NOMO-1 treated with DMSO at 0.1 percent for 48 hours (cell line): ENCODE results near the gene KRT83.
"Not testable (repeated sequence)": the region's sequence is repeated elsewhere in the genome, so short reads cannot be mapped to it uniquely, and the experiment has no call there.

Experiments used
- DNase-seq: peaks from one replicate; lab custom pipeline; 2025; ENCODE audit not compliant: unreplicated experiment; lab: John Stamatoyannopoulos, UW

The KRT83 gene

DNA sequence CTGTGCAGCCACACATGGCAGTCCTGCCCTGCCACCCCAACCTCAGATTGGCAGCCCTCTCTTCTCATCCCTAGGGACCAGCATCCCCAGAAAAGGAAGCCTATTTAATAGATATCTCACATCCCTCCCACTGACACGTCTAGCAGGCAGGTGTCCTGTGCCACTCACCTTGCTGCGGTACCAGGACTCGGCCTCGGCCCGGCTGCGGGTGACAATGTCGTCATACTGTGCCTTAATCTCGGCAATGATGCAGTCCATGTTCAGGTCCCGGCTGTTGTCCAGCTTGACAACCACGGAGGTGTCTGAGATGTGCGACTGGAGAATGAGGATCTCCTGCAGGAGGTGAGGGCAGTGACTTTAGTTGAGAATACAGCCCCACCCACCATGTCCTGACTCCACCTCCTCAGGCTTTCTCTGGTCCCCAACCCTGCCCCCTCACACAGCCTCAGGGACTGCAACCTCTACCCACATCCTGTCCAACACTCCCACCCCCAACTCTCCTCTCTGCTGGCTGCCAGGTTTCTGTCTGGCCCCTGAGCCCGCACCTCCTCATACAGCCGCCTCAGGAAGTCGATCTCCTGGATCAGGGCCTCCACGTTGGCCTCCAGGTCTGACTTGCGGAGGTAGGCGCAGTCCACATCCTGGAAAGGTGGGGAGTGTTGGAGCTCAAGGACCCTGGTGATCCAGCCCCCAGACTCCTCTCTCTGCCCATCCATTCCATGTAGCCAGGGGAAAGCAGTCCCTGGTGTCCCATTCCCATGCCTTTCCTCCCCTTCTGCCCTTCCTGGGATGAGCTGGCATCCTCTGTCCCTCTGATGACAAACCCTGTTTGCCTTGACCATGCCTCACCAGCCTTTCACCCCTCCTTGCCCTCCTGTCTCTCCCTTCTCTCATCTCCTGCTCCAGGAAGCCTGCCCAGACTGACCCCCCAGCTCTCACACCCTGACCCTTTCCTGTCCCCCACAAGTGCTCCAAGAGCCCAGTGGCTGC, 33.1 kb downstream of the KRT83 start:
- peak; percentile 25 for DNase-seq

DNA sequence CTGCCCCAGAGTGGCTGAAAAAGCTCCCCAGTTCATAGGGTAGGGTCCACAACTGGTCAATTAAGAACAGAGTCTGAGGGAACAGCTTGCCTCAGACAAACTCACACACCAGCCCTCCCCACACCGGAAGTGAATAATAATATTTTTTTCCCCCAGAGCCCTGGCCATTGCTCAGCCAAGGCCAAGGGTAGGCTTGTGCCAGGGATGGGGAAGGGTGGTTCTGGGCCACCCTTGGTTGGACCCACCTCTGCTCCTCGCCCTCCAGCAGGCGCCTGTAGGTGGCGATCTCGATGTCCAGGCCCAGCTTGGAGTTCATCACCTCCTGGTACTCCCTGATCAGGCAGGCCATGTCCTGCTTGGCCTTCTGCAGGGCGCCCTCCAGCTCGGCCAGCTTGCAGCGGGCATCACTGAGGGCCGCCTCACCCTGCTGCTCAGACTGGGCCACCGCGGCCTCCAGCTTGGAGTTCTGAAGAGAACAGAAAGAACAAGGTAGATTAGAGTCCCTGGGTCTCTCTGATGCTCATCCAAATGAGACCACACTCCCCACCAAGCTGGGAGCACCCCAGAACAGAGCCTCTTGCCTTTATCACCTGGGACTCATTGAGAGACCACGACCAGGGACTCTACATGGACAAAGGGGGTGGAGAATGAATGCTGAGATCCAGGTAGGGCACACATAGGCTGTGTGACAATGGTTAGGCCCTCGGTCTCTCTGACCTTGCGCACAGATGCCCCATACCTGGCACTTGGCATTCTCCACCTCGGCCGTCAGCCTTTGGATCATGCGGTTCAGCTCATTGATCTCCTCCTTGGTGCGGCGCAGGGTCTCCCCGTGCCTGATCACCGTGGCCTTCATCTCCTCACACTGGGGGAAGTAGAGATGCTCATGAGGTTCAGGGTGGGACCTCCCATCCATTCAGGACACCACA, 34.1 kb downstream of the KRT83 start:
- DNase-seq = not testable (repeated sequence)

- DNase-seq = no peak
Measured at GRCh38 chr12:52285851-52286530, 35.2 kb downstream of the KRT83 start.

GRCh38 chr12:52285172-52285745, 35.9 kb downstream of the KRT83 start:
- DNase-seq = no peak

DNA sequence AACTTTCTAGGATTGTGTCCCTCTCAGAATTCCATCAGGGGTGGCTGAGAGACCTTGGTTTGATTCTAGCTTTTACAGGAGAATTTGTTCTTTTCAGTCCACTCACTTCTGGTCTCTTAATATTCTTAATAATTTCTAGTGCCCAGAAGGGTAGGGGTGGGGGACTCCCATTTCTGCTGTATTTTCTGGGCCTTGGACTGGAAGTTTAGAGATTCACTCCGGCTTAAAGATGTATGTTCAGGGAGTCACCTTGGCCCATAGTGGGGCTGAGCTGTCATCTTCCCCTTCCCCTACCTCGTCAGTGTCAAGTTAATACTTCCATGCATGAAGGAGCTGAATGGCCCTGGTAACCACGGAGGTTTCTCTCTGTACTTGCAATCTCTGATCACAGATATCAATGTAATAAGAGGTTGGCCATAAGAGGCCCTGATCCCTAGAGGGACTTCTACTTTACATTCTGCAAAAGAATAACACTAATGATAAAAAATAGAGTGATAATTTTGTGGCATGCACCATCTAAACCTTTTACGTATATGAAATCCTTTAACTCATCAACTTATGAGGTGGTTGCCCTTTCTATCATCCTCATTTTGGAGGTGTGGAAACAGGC, 36.5 kb downstream of the KRT83 start:
- no peak for DNase-seq

- no peak for DNase-seq
Measured at GRCh38 chr12:52280796-52281560, 40.2 kb downstream of the KRT83 start.

GRCh38 chr12:52280319-52280795, 40.8 kb downstream of the KRT83 start:
- DNase-seq = peak; percentile 68

GRCh38 chr12:52279422-52280318, 41.5 kb downstream of the KRT83 start:
- no peak for DNase-seq

GRCh38 chr12:52278575-52279421, 42.4 kb downstream of the KRT83 start:
- peak; percentile 34 for DNase-seq

DNA sequence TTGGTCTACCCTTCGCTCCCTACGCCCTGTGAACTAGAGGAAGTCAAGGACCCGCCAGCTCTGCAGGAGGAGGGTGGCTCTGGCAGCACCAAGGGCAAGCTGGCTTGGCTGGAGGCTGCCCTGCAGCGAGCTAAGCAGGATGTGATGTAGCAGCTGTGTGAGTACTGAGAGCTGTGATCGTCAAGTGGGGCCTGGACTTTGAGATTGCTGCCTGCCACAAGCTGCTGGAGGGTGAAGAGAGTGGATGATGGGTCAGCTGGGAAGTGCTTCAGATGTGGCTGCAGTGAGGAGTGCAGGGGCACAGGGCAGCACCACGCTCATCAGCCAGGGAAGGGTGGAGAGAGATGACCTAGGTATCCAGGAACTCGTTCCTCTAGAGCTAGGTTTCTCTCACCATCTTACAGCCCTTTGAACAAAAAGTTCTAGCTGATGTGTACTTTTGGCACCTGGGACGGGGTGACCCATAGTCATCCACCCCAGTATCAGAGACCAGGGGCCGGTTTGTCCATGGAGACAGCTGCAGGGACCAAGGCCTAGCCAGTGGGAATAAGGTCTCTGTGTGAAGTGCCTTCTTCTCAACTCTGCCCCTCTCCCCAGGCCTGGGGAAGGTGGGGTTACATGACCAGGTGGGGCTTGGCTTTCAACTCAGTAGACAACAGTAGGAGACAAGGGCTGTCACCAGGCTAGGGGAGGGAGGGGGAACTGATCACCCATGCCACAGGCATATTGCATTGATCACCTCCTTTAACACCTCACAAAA, 43.5 kb downstream of the KRT83 start:
- no peak for DNase-seq

DNA sequence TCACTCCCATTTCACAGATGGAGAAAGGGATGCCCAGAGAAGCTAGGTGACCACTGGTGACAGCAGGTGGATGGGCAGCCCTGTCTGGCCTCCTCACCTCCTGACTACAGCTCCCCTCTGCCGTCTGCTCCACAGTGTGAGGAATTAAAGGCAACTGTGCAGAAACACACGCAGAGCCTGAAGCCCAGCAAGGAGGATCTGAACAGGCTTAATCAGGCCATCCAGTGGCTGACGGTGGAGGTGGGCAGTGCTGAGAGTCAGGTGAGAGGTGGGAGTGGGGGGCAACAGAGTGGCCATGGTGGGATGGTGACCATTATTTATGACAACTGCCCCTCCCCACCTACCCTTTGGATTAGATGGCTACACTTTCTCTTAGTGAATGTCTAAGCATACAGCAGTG, 45.5 kb downstream of the KRT83 start:
- DNase-seq = no peak

- DNase-seq = no peak
Measured at GRCh38 chr12:52274521-52275120, 46.6 kb downstream of the KRT83 start, which contains the start of gene KRT86. TSS of gene KRT86 (plus strand) at chr12:52274645. CDS start at chr12:52301917, 27,272 bp downstream.

- DNase-seq = no peak
Measured at GRCh38 chr12:52271158-52271557, 50.0 kb downstream of the KRT83 start.

DNA sequence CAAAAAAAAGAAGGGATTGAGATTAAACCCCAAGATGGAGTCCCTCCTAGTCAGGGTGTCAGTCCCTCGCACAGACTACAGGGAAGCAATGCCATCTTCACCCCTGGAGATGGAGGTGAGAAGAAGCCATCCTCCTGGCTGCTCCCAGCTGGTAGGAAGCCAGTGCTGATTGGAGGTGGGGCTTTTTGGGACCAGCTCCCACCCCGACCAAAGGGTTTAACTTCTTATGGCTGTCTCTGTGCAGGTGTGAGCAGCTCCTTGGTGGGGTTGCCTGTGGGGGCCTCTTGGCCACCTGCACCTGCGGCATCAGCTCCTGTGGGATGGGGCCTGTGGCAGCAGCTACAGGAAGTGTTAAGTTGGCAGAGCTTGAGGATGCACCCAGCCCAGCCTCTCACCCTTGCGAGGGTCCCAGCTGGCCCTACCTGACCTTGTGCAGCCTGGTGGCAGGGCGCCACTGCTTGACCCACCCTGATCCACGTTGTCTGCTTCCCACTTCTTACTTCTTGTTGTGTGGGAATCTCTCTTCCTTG, 50.6 kb downstream of the KRT83 start:
- no peak for DNase-seq

DNA sequence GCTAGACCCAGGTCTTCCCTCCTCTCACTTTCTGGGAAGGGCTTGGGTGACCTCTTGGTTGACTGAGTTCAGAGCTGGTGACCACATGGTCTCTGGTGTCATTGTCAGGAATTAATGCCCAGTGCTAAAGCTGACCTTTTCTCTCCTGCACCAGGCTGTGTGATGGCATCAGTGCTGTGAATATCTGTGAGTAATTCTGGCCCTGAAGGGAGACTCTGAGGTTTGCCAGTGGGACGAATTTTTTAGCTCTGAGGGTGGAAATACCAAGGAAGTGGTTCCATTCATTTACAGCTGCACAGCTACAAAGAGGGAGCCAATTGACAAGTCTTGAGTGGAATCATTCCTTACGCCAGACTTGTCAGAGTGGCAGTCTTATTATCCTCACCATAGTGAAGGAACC, 53.0 kb downstream of the KRT83 start:
- DNase-seq = no peak

GRCh38 chr12:52267699-52268098, 53.5 kb downstream of the KRT83 start:
- DNase-seq = no peak
